ENCODE results near the gene TAMALIN.

The TAMALIN gene

GRCh38 chr12:52004042-52004648 is 2.6 kb upstream of the TAMALIN start:
- Histone ChIP-seq H3K4me3 (ENCODE audit: low read length) (no peak overlapping the region), H3K9me3 (ENCODE audit: control insufficient read depth, insufficient read depth, low read length) (no peaks in the 10 kb centered on the region), H3K27ac (ENCODE audit: low read length) (no peak overlapping the region), H3K36me3 (ENCODE audit: control insufficient read depth, insufficient read depth, low read length) (no peaks in the 10 kb centered on the region), H3K4me1 (ENCODE audit: control insufficient read depth, insufficient read depth, low read length) (peaks cover 5% of the 10 kb centered on the region; the same call in 1 of the 2 replicates), H3K27me3 (ENCODE audit: control insufficient read depth, insufficient read depth, low read length) (peaks cover 30% of the 10 kb centered on the region)
- no peak for DNase-seq (ENCODE audit: low read depth, low spot score)
- WGBS (ENCODE audit: insufficient coverage, insufficient read length) = no CpG with 5 or more reads among the region's 5 CpGs

- Histone ChIP-seq H3K4me3 (ENCODE audit: low read length) (no peak overlapping the region), H3K27me3 (ENCODE audit: control insufficient read depth, insufficient read depth, low read length) (peaks cover 30% of the 10 kb centered on the region), H3K36me3 (ENCODE audit: control insufficient read depth, insufficient read depth, low read length) (no peaks in the 10 kb centered on the region), H3K27ac (ENCODE audit: low read length) (no peak overlapping the region), H3K9me3 (ENCODE audit: control insufficient read depth, insufficient read depth, low read length) (no peaks in the 10 kb centered on the region), H3K4me1 (ENCODE audit: control insufficient read depth, insufficient read depth, low read length) (peaks cover 9% of the 10 kb centered on the region)
- DNase-seq (ENCODE audit: low read depth, low spot score) = no peak
- no CpG with 5 or more reads among the region's 10 CpGs for whole genome bisulfite sequencing (ENCODE audit: insufficient coverage, insufficient read length)
Observed at GRCh38 chr12:52005218-52005902, 1.4 kb upstream of the TAMALIN start.

- Histone ChIP-seq H3K27me3 (ENCODE audit: control insufficient read depth, insufficient read depth, low read length) (peaks cover 30% of the 10 kb centered on the region), H3K36me3 (ENCODE audit: control insufficient read depth, insufficient read depth, low read length) (no peaks in the 10 kb centered on the region), H3K9me3 (ENCODE audit: control insufficient read depth, insufficient read depth, low read length) (no peaks in the 10 kb centered on the region), H3K4me3 (ENCODE audit: low read length) (peak overlapping the region; percentile 45; the same call in 1 of the 2 replicates), H3K4me1 (ENCODE audit: control insufficient read depth, insufficient read depth, low read length) (peaks cover 13% of the 10 kb centered on the region), H3K27ac (ENCODE audit: low read length) (no peak overlapping the region)
- no peak for DNase-seq (ENCODE audit: low read depth, low spot score)
- WGBS (ENCODE audit: insufficient coverage, insufficient read length) = no CpG with 5 or more reads among the region's 28 CpGs
Observed at GRCh38 chr12:52005903-52006703, 643 bp upstream of the TAMALIN start.

GRCh38 chr12:52007158-52007921 is 594 bp downstream of the TAMALIN start:
- no peaks in the 10 kb centered on the region for H3K36me3 ChIP-seq (ENCODE audit: control insufficient read depth, insufficient read depth, low read length)
- H3K4me3 ChIP-seq (ENCODE audit: low read length) = peak overlapping the region; percentile 45
- DNase-seq (ENCODE audit: low read depth, low spot score) = no peak
- H3K27me3 ChIP-seq (ENCODE audit: control insufficient read depth, insufficient read depth, low read length) = peaks cover 30% of the 10 kb centered on the region
- no peak overlapping the region for H3K27ac ChIP-seq (ENCODE audit: low read length)
- no peaks in the 10 kb centered on the region for H3K9me3 ChIP-seq (ENCODE audit: control insufficient read depth, insufficient read depth, low read length)
- H3K4me1 ChIP-seq (ENCODE audit: control insufficient read depth, insufficient read depth, low read length) = peaks cover 13% of the 10 kb centered on the region
- no CpG with 5 or more reads among the region's 72 CpGs for WGBS (ENCODE audit: insufficient coverage, insufficient read length)

- Histone ChIP-seq H3K4me3 (ENCODE audit: low read length) (no peak overlapping the region; the same call in 1 of the 2 replicates), H3K27me3 (ENCODE audit: control insufficient read depth, insufficient read depth, low read length) (peaks cover 30% of the 10 kb centered on the region), H3K36me3 (ENCODE audit: control insufficient read depth, insufficient read depth, low read length) (no peaks in the 10 kb centered on the region), H3K27ac (ENCODE audit: low read length) (no peak overlapping the region), H3K9me3 (ENCODE audit: control insufficient read depth, insufficient read depth, low read length) (no peaks in the 10 kb centered on the region), H3K4me1 (ENCODE audit: control insufficient read depth, insufficient read depth, low read length) (peaks cover 13% of the 10 kb centered on the region)
- no peak for DNase-seq (ENCODE audit: low read depth, low spot score)
- WGBS (ENCODE audit: insufficient coverage, insufficient read length) = no CpG with 5 or more reads among the region's 5 CpGs
Observed at GRCh38 chr12:52007982-52008510, 1.3 kb downstream of the TAMALIN start.

- Histone ChIP-seq H3K36me3 (ENCODE audit: control insufficient read depth, insufficient read depth, low read length) (no peaks in the 10 kb centered on the region), H3K4me1 (ENCODE audit: control insufficient read depth, insufficient read depth, low read length) (peaks cover 13% of the 10 kb centered on the region), H3K9me3 (ENCODE audit: control insufficient read depth, insufficient read depth, low read length) (no peaks in the 10 kb centered on the region), H3K4me3 (ENCODE audit: low read length) (no peak overlapping the region), H3K27ac (ENCODE audit: low read length) (no peak overlapping the region), H3K27me3 (ENCODE audit: control insufficient read depth, insufficient read depth, low read length) (peaks cover 34% of the 10 kb centered on the region)
- no CpG with 5 or more reads among the region's 10 CpGs for WGBS (ENCODE audit: insufficient coverage, insufficient read length)
- no peak for DNase-seq (ENCODE audit: low read depth, low spot score)
Observed at GRCh38 chr12:52009081-52009751, 2.5 kb downstream of the TAMALIN start.

- H3K27ac ChIP-seq (ENCODE audit: low read length) = no peak overlapping the region
- no peaks in the 10 kb centered on the region for H3K9me3 ChIP-seq (ENCODE audit: control insufficient read depth, insufficient read depth, low read length)
- peaks cover 15% of the 10 kb centered on the region for H3K4me1 ChIP-seq (ENCODE audit: control insufficient read depth, insufficient read depth, low read length)
- no peak overlapping the region for H3K4me3 ChIP-seq (ENCODE audit: low read length)
- H3K36me3 ChIP-seq (ENCODE audit: control insufficient read depth, insufficient read depth, low read length) = no peaks in the 10 kb centered on the region
- no CpG with 5 or more reads among the region's 11 CpGs for WGBS (ENCODE audit: insufficient coverage, insufficient read length)
- H3K27me3 ChIP-seq (ENCODE audit: control insufficient read depth, insufficient read depth, low read length) = peaks cover 31% of the 10 kb centered on the region
- DNase-seq (ENCODE audit: low read depth, low spot score) = no peak
Observed at GRCh38 chr12:52010152-52010622, 3.4 kb downstream of the TAMALIN start.

- WGBS (ENCODE audit: insufficient coverage, insufficient read length) = no CpG with 5 or more reads among the region's 8 CpGs
Observed at GRCh38 chr12:52010692-52011601, 4.2 kb downstream of the TAMALIN start.

More at GRCh38 chr12:52010692-52011601, 4.2 kb downstream of the TAMALIN start:
- Histone ChIP-seq H3K9me3 (ENCODE audit: control insufficient read depth, insufficient read depth, low read length) (no peaks in the 10 kb centered on the region), H3K4me1 (ENCODE audit: control insufficient read depth, insufficient read depth, low read length) (peaks cover 12% of the 10 kb centered on the region), H3K27ac (ENCODE audit: low read length) (no peak overlapping the region), H3K36me3 (ENCODE audit: control insufficient read depth, insufficient read depth, low read length) (no peaks in the 10 kb centered on the region), H3K27me3 (ENCODE audit: control insufficient read depth, insufficient read depth, low read length) (peaks cover 29% of the 10 kb centered on the region; the same call in 1 of the 2 replicates), H3K4me3 (ENCODE audit: low read length) (no peak overlapping the region)
- DNase-seq (ENCODE audit: low read depth, low spot score) = no peak
